ENCODE measurements around the gene CYP4F22. TPM values are rescaled to one million over a fixed set of nuclear protein-coding genes. Genes with fewer than 3 reads are reported as not detected.

Gene CYP4F22
- total RNA-seq (not detected), polyA plus RNA-seq (under 1 TPM in 1 of 3 donors, not detected in 2; 0.07 TPM)

DNA sequence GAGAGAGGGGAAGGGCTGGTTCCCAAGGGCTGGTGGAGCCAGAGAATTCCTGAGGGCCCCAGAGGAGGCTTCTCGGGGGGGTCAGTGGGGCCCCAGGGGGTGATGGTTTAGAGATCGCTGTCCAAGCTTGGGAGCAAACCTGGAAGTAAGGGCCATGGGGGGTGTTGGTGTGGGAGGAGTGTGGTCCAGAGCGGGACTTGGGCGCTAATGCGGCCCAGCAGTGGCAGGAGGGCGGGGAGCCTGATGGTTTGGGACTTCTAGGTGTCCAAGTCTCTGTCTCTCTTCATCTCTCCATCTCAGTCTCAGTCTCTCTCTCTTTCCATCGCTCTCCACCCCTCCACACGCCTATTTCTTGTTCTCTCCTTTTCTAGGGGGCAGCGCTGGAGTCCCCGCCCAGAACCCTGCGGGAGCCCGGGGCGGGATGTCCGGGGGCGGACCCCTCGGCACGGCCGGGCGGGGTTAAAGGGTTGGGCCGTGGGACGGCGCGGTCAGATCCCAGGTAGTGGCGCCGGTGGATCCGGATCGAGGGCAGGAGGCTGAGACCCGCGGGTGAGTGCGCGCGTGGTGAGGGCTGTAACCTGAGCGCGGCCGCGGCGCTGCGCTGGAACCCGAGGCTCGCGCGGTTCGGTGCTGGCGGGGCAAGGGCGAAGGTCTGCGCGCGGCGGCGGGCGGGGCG, at the start of gene CYP4F22:
Gene CYP4F22 (plus strand): TSS at position 491 of the 676 bp plus-strand sequence. CDS start 16,812 bp downstream, outside the sequence.
- Histone ChIP-seq H3K9me3 (no peaks in the 10 kb centered on the region), H3K4me1 (peaks cover 0 to 7% (median 5%) of the 10 kb centered on the region in 4 donors), H3K36me3 (no peaks in the 10 kb centered on the region), H3K27me3 (peaks cover 15 to 84% (median 35%) of the 10 kb centered on the region in 3 donors), H3K27ac (no peak within 1 kb of the TSS), H3K4me3 (peak within 1 kb of the TSS in 2 of 4 donors; percentile 19 to 24)
- WGBS, 2 donors, result 6% methylated on average over 52 of the region's 52 CpGs
- DNase-seq, result no peak
- TF ChIP-seq, protein P1, sequence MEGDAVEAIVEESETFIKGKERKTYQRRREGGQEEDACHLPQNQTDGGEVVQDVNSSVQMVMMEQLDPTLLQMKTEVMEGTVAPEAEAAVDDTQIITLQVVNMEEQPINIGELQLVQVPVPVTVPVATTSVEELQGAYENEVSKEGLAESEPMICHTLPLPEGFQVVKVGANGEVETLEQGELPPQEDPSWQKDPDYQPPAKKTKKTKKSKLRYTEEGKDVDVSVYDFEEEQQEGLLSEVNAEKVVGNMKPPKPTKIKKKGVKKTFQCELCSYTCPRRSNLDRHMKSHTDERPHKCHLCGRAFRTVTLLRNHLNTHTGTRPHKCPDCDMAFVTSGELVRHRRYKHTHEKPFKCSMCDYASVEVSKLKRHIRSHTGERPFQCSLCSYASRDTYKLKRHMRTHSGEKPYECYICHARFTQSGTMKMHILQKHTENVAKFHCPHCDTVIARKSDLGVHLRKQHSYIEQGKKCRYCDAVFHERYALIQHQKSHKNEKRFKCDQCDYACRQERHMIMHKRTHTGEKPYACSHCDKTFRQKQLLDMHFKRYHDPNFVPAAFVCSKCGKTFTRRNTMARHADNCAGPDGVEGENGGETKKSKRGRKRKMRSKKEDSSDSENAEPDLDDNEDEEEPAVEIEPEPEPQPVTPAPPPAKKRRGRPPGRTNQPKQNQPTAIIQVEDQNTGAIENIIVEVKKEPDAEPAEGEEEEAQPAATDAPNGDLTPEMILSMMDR (IDR thresholded peaks at IDR 0.05), result no peak
- TF ChIP-seq POLR2A (IDR thresholded peaks at IDR 0.05) (no peak), POLR2AphosphoS5 (IDR thresholded peaks at IDR 0.05) (no peak), EP300 (IDR thresholded peaks at IDR 0.05) (no peak)
- intact Hi-C loops (cut with DNase I), result no loop called here

GRCh38 chr19:15461694-15462093, 46.6 kb upstream of the CYP4F22 start:
- peaks cover 11 to 58% (median 32%) of the 10 kb centered on the region in 3 donors for H3K27me3 ChIP-seq
- H3K4me3 ChIP-seq, result no peak overlapping the region
- 79 to 83% methylated on average over 2 of the region's 2 CpGs for WGBS, 2 donors
- intact Hi-C loops (cut with DNase I), result no loop called here
- no peak for DNase-seq
- no peaks in the 10 kb centered on the region for H3K36me3 ChIP-seq
- no peak overlapping the region for H3K27ac ChIP-seq
- peaks cover 0 to 15% (median 13%) of the 10 kb centered on the region in 4 donors for H3K4me1 ChIP-seq
- H3K9me3 ChIP-seq, result no peaks in the 10 kb centered on the region
- TF ChIP-seq POLR2A (IDR thresholded peaks at IDR 0.05), result no peak
- TF ChIP-seq, protein P1 (IDR thresholded peaks at IDR 0.05), result no peak
- TF ChIP-seq POLR2AphosphoS5 (IDR thresholded peaks at IDR 0.05), result no peak
- no peak for TF ChIP-seq EP300 (IDR thresholded peaks at IDR 0.05)

DNA sequence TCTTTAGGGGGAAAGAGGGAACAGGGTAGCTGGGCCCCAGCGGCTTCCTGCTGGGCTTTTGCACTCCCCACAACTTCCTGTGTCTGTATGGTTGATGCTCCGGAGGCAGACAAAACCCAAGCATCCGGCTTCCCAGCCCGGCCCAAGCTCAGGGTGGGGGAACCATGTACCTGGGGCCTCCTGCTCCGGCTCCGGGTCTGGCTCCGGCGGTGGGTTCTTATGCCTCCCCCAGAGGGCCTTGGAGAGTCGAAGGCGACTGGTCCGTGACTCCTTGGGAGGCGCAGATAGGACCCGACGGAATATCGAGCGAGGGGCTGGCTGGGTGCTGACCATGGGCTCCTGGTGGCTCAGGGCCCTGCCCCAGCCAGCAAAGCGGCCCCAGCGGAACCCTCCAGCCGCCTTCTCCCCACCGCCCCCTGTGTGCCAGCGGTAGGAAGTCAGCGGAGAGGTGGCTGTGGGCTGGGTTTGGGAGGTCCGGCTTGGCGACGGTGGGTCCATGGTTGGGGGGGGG, 44.4 kb upstream of the CYP4F22 start:
- Histone ChIP-seq H3K27ac (peak overlapping the region in 1 of 4 donors; percentile 16), H3K36me3 (no peaks in the 10 kb centered on the region), H3K4me3 (peak overlapping the region in 3 of 4 donors; percentile 23 to 40 (median 32)), H3K4me1 (no peaks in the 10 kb centered on the region), H3K27me3 (peaks cover 2 to 57% (median 21%) of the 10 kb centered on the region in 3 donors), H3K9me3 (no peaks in the 10 kb centered on the region)
- 23 to 55% methylated on average over 25 of the region's 25 CpGs for WGBS, 2 donors
- TF ChIP-seq POLR2AphosphoS5 (IDR thresholded peaks at IDR 0.05) (no peak), EP300 (IDR thresholded peaks at IDR 0.05) (no peak), POLR2A (IDR thresholded peaks at IDR 0.05) (no peak)
- TF ChIP-seq, protein P1 (IDR thresholded peaks at IDR 0.05), result no peak
- intact Hi-C loops (cut with DNase I), result no loop called here
- no peak for DNase-seq

DNA sequence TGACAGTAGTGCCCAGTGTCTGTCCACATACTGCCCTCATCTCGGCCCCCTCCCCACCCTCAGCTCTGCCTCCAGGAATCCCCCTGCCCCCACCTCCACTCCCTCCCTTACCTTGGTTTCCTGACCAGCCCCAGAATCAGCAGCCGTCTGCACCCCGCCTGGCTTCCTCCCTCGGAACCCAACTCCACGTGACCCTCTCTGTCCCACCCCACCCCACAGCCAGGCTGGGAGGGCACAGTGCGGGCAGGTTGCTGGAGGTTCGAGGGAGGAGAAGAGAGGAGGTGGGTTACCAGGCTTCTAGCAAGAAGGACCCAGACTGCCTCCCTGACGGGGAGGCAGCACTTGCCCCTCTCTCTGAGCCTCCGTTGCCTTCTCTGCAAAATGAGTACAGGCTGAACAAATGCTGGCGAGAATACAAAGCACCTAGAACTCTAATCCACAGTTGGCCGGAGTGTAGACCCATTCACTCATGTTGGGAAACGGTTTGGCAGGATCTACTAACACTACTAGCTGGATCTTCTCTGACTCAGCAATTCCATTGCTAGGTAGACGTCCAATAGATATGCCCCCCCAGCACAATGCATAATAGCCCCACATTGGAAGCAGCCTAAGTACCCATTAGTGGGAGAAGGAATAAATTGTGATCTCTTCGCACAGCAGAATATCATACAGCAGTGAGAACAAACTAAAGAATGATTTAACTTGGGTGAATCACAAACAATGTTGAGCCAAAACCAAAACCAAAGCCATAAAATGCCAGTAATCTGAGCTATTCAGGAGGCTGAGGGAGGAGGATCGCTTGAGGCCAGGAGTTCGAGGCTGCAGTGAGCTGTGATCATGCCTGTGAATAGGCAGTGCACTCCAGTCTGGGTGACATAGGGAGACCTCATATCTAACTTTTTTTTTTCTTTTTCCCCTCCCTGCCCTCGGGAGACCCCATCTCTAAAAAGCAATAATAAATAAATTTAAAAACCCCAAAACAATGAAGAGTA, 43.6 kb upstream of the CYP4F22 start, which contains the start of gene RASAL3:
Gene RASAL3 (minus strand): TSS at position 151 of the 992 bp plus-strand sequence. CDS start 186 bp downstream, outside the sequence.
- peak within 1 kb of the TSS in 1 of 4 donors; percentile 16 for H3K27ac ChIP-seq
- no peaks in the 10 kb centered on the region for H3K9me3 ChIP-seq
- no peak for DNase-seq
- H3K27me3 ChIP-seq, result peaks cover 10 to 63% (median 29%) of the 10 kb centered on the region in 3 donors
- 30 to 31% methylated on average over 17 of the region's 17 CpGs for WGBS, 2 donors
- no peaks in the 10 kb centered on the region for H3K36me3 ChIP-seq
- H3K4me3 ChIP-seq, result peak within 1 kb of the TSS in 3 of 4 donors; percentile 23 to 40 (median 32)
- intact Hi-C loops (cut with DNase I), result no loop called here
- no peak for TF ChIP-seq POLR2AphosphoS5 (IDR thresholded peaks at IDR 0.05)
- TF ChIP-seq POLR2A (IDR thresholded peaks at IDR 0.05), result no peak
- no peak for TF ChIP-seq EP300 (IDR thresholded peaks at IDR 0.05)
- TF ChIP-seq, protein P1 (IDR thresholded peaks at IDR 0.05), result no peak
- peaks cover 0 to 7% (median 5%) of the 10 kb centered on the region in 4 donors for H3K4me1 ChIP-seq
